ENCODE measurements around the gene PROK1. TPM values are rescaled to one million over a fixed set of nuclear protein-coding genes. Genes with fewer than 3 reads are reported as not detected.

The PROK1 gene
- total and polyA plus RNA-seq, 11 donors: 0.07 to 3.4 (median 0.40) TPM; not detected in 4

DNA sequence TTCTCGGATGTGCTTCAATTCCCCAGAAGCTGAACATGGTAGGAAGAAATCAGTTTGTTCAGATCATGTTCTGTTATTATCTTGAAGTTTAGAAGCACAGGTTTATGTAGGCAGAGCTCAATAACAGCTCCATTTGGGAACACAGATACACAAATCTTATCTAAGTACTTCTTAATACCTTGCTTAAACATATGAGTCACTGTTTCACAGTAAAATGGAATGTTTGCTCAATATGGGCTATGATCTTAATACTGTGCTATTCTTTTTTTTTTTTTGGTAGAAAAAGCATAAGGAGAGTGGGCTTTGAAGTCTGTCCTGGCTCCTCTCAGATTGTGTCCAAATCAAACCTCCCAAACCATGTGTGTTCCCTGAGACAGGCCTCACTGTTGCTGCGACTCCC lies 13.4 kb downstream of the PROK1 start:
- Histone ChIP-seq H3K4me3 (no peak overlapping the region), H3K27ac (no peak overlapping the region), H3K4me1 (peaks cover 0 to 14% (median 3%) of the 10 kb centered on the region in 12 donors), H3K27me3 (no peaks in the 10 kb centered on the region), H3K36me3 (no peaks in the 10 kb centered on the region), H3K9me3 (no peaks in the 10 kb centered on the region)
- DNase-seq (no peak), ATAC-seq (no peak)
- 79 to 88% (median 80%) methylated on average over 2 of the region's 2 CpGs for WGBS, 4 donors
- intact Hi-C loops (cut with DNase I): loop anchor here in 7 of 10 donors (5.0 to 10.0 kb wide), 5 partner anchors 52 to 262 kb away; no protein-coding TSS in a partner anchor
- TF ChIP-seq POLR2A (IDR thresholded peaks at IDR 0.05) (no peak), CTCF (IDR thresholded peaks at IDR 0.05) (no peak)

- H3K27ac ChIP-seq: no peak overlapping the region
- ATAC-seq (no peak), DNase-seq (no peak)
- no peak for TF ChIP-seq POLR2A (IDR thresholded peaks at IDR 0.05)
- no peak for TF ChIP-seq CTCF (IDR thresholded peaks at IDR 0.05)
- H3K27me3 ChIP-seq: no peaks in the 10 kb centered on the region
- no peaks in the 10 kb centered on the region for H3K36me3 ChIP-seq
- H3K4me3 ChIP-seq: no peak overlapping the region
- peaks cover 0 to 14% (median 3%) of the 10 kb centered on the region in 12 donors for H3K4me1 ChIP-seq
- H3K9me3 ChIP-seq: no peaks in the 10 kb centered on the region
- WGBS, 4 donors: 78 to 82% (median 79%) methylated on average over 6 to 7 of the region's 7 CpGs
- intact Hi-C loops (cut with DNase I): loop anchor here in 2 of 10 donors (5.0 to 10.0 kb wide), 2 partner anchors 150 to 153 kb away; no protein-coding TSS in a partner anchor
Observed at GRCh38 chr1:110465038-110465813, 14.3 kb downstream of the PROK1 start.

- no peak for TF ChIP-seq POLR2A (IDR thresholded peaks at IDR 0.05)
- no peak for TF ChIP-seq CTCF (IDR thresholded peaks at IDR 0.05)
- Histone ChIP-seq H3K27me3 (no peaks in the 10 kb centered on the region), H3K36me3 (no peaks in the 10 kb centered on the region), H3K27ac (peak overlapping the region in 1 of 12 donors; percentile 55), H3K4me3 (no peak overlapping the region), H3K9me3 (no peaks in the 10 kb centered on the region), H3K4me1 (peaks cover 0 to 14% (median 3%) of the 10 kb centered on the region in 12 donors)
- ATAC-seq (peak in 2 of 4 donors; percentile 19 to 20), DNase-seq (no peak)
- intact Hi-C loops (cut with DNase I): loop anchor here in 2 of 10 donors (5.0 to 10.0 kb wide), 2 partner anchors 151 to 154 kb away; no protein-coding TSS in a partner anchor
- WGBS, 4 donors: 69 to 84% (median 77%) methylated on average over 6 to 7 of the region's 7 CpGs
Observed at GRCh38 chr1:110465814-110466380, 14.9 kb downstream of the PROK1 start.

GRCh38 chr1:110466646-110467280 lies 15.8 kb downstream of the PROK1 start:
- H3K27ac ChIP-seq: peak overlapping the region in 8 of 12 donors; percentile 11 to 57 (median 39)
- ATAC-seq: peak; percentile 47 to 72 (median 71)

More at GRCh38 chr1:110466646-110467280, 15.8 kb downstream of the PROK1 start:
- 39 to 51% (median 46%) methylated on average over 8 of the region's 8 CpGs for WGBS, 4 donors
- no peak for TF ChIP-seq POLR2A (IDR thresholded peaks at IDR 0.05)
- TF ChIP-seq CTCF (IDR thresholded peaks at IDR 0.05): no peak
- H3K27me3 ChIP-seq: no peaks in the 10 kb centered on the region
- H3K4me3 ChIP-seq: no peak overlapping the region
- H3K36me3 ChIP-seq: no peaks in the 10 kb centered on the region
- H3K9me3 ChIP-seq: no peaks in the 10 kb centered on the region
- H3K4me1 ChIP-seq: peaks cover 0 to 14% (median 3%) of the 10 kb centered on the region in 12 donors
- DNase-seq: no peak
- intact Hi-C loops (cut with DNase I): loop anchor here in 2 of 10 donors (5.0 to 10.0 kb wide), 2 partner anchors 152 to 154 kb away; no protein-coding TSS in a partner anchor

Data from heart left ventricle (tissue), 16 donors.